ENCODE results near the gene PPM1H.
"Not testable (repeated sequence)": the region's sequence is repeated elsewhere in the genome, so short reads cannot be mapped to it uniquely, and the experiment has no call there.

PPM1H gene

DNA sequence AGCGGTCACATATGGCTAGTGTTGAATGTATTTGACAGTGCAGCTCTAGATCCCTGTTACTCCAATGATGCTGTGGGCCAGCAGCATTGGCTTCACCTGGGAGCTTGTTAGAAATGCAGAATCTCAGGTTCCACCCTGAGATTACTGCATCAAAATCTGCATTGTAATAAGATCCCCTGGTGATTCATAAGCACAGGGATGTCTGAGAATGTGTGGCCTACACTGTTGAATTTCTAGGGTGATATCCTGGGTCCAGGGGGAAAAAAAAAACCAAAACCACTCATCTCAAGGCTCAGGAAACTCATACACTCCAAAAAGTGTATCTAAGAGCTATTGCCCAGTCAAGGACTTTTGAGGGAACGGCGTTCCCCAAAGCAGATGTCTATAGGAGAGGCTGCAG is 196.8 kb downstream of the PPM1H start:
- DNase-seq (ENCODE audit: low read depth in 1 of 2, low spot score in 1 of 2): no peak

DNA sequence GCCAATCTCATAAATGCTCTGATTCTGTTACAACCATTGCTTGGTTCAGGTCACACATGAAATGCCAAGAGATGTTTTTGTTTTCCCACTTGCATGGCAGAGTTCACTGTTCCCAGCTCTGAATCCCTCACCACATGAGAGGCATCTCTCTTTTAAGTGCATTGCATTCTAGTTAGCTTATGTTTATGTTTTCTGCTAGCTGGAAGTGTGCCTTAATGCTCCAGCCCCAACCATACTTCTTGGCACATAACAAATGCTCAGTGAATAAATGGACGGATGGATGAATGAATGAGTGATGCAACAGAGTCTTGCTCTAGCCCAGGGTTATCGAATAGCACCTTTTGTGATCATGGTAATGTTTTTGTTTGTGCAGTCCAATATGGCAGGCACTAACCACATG is 197.3 kb downstream of the PPM1H start:
- DNase-seq (ENCODE audit: low read depth in 1 of 2, low spot score in 1 of 2): no peak

DNA sequence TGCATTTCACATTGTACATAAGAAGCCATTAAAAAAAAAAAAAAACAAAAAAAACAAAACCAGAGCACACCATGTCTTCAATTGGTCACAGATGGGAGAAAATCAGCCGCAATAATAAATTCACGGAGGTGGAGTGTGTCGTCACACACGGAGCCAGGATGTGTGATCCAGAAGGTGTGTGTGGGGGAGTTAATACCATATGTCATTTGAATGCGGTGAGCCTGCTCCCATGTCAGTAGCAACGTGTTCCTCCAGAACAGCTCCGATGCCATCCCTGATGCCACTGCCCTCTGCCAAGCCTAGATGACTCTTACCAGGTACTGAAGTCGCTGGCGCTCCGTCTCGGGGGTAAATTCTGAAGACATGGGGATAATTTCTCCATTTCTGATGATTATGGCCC is 197.8 kb downstream of the PPM1H start:
- no peak for DNase-seq (ENCODE audit: low read depth in 1 of 2, low spot score in 1 of 2)

DNA sequence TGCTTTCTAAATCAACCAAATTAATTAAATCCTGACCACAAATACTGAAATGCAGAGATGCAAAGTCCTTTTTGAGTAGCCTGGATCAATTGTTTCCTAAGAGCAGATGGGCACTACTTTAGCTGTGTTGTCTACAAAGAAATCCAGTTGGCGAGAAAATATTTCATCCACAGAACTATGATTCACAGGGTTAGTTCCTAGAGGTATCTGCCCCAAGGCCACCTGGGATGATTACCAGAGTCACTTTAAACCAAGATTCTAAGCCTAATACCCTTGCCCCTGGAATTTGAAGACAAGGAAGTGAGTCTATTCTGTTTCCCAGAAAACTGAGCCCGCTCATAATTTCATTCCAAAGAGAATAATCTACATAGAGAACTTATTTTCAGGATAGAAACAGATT is 198.4 kb downstream of the PPM1H start:
- DNase-seq (ENCODE audit: low read depth in 1 of 2, low spot score in 1 of 2): no peak

DNA sequence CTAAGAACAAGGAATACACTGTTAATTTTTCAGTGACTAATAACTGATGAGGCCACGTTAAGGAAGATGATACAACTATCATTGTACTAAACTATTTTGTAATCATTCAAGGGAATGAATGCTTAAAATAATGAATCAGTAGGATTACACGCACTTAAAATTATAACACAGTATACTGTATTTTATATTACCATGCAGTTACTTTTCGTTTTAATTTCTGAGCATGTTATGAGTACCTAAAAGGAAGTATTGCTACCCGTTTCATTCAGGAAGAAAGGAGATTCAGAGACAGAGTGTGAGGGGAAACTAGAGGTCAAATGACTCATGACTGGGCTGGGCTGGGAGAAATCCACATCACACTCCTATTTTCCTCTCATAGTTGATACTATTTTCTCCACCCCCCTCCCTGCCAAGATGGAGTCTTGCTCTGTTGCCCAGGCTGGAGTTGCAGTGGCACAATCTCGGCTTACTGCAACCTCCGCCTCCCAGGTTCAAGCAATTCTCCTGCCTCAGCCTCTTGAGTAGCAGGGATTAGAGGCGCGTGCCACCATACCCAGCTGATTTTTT is 202.0 kb downstream of the PPM1H start:
- no peak for DNase-seq (ENCODE audit: low read depth in 1 of 2, low spot score in 1 of 2)

DNA sequence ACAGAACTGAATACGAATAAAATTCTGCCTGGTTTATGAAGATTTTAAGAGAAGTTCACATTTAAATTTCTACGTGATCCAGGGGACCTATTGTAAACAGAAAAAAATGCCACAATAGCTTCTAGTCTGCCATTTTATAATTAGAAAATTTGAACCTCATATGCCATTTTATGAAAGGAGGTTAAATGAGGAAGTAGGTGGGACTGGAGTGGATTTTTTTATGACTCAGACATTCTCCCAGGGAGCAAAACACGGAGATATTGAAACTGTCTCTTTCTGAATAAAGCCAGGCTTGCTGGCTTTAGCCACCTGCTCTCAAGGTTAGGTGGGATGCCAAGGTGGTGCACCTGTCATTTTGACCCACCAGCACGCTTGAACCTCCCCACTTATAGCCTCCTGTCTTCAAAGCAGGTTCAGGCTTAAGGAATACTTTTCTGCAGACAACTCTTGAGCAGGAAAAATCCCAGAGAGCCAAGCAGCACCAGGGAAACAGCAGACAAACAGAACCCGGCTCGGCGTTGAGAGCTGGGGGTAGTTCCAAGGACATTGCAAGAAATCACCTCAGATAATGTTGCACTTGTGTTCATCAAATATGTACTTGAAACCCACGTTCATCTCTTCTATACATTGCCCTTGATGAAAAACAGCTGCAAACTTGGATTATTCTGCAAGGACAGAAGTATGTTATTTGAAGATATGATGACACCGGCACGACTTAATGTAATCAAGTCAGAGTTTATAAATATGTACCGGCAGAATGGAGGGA is 203.7 kb downstream of the PPM1H start:
- DNase-seq (ENCODE audit: low read depth in 1 of 2, low spot score in 1 of 2): no peak

DNA sequence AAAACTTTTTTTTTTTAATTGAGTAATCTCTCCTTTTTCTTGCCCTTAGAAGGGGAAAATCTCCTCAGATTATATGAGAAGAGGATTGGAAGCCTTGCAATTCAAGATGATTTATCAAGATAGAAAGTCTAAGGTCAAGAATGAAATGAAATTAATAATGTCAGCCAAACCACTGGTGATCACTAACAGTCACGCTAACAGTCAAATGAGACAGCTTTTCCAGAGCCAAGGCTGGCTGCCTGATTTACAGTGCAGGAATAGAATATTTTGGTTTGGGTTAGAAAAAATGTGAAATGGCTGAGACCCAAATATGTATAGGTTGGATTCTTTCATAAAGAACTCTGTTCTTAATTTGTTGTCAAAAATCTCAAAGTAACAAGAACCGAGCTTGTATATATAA is 204.3 kb downstream of the PPM1H start:
- DNase-seq (ENCODE audit: low read depth in 1 of 2, low spot score in 1 of 2): no peak

DNA sequence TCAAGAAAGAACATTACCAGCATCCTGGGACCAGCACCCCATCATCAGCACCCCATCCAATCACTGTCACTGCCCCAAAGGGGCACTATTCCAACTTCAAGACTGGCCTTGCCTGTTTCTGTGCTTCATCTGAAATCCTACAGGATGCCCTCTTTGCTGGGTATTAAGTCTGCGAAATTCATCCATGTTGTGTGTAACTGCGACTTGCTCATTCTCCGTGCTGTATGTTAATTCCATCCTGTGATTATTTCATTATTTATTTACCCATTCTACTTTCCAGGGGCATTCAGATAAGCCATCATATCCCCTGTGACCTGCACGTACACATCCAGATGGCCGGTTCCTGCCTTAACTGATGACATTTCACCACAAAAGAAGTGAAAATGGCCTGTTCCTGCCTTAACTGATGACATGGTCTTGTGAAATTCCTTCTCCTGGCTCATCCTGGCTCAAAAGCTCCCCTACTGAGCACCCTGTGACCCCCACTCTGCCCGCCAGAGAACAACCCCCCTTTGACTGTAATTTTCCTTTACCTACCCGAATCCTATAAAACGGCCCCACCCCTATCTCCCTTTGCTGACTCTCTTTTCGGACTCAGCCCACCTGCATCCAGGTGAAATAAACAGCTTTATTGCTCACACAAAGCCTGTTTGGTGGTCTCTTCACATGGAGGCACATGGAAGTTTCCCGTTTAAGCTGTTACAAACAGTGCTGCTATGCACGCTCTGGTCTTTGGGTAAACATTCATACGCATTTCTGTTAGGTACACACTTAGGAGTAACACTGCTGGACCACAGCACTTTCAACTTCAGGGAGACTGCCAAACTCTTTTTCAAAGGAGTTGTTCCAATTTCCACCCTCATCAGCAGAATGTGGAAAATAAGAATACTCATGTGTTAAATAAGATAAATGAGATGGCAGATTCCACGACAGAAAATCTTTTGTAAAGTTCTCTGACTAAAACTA is 205.1 kb downstream of the PPM1H start:
- not testable (repeated sequence) for DNase-seq (ENCODE audit: low read depth in 1 of 2, low spot score in 1 of 2)

DNA sequence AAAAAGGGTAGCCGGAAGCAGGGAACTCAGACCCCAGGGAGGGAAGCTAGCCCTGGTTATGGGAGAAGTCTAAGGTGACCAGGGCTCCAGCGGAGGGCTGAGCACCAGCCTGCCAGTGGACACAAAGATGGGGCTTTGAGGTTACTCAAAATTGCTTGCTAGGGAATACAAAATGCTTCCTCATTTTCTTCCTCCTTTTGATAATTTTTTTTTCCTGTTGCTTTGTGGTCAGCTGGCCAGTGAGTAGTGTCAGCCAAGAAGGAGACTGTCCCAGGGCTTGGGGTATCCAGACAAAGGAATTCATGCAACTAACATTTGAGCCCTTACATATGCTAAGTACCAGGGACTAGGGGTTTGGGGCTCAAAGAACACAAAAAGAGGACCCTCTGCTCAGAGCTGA is 206.2 kb downstream of the PPM1H start:
- DNase-seq (ENCODE audit: low read depth in 1 of 2, low spot score in 1 of 2): no peak

DNA sequence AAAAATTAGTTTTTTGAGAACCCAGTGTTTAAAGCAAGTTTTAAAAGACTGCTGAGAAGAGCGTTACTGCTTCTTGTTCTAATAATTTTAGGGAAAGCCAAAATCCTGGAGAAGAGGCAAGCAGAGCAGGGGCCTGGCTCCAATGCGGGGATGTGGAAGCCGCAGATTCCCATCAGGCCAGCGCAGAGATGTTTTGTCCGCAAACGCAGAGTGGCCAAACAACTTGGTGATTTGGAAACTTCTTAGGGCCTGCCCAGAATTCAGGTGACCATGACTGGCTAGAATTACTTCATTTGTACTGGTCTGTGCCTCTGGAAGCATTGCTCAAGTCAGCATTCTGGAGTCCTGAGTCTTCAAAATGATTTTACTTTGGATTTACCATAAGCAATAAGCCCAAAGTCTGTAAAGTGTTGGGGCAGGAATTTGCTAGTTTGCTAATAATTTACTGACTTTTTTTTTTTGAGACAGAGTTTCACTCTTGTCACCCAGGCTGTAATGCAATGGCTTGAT is 208.4 kb downstream of the PPM1H start:
- no peak for DNase-seq (ENCODE audit: low read depth in 1 of 2, low spot score in 1 of 2)

DNA sequence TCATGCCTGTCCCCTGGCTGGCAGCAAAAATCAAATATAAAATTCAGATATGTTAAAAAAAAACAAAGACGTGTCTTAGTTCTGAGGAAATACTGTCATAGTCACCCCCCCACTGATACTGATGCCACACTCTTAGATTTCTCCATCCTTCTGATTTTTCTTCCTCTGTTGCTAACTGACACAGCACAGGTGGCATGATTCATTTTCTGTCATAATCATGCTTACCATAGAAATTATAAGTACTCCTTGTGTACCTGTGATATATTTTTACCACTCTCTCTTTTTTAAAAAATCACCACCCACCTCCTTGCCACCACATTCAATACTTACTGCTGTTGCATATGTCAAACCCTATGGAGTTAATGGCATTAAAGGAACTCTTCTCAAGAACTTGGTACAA is 209.2 kb downstream of the PPM1H start:
- no peak for DNase-seq (ENCODE audit: low read depth in 1 of 2, low spot score in 1 of 2)

DNA sequence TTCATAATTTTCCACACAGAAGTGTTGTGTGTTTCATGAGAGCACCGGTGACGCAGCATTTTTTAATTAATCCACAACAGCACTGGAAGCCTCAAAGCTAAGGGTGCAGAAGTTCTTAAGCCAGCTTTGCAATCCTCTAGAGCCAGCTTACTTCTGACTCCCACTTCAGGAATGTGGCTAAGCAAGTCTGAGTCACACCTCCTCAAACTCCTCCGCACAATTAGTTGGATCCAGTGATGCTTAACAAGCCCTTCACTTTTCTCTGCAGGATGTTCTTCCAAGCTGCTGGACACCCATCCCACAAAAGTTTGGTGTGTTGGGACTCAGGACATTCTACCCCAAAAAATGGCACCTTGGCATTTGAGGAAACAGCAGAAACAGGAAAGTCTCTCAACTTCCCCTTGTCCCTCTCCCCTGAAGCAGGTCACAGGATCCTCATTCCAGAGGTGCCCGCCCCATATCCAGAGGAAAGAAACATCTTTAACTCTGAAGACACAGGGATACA is 210.0 kb downstream of the PPM1H start:
- DNase-seq (ENCODE audit: low read depth in 1 of 2, low spot score in 1 of 2): no peak

DNA sequence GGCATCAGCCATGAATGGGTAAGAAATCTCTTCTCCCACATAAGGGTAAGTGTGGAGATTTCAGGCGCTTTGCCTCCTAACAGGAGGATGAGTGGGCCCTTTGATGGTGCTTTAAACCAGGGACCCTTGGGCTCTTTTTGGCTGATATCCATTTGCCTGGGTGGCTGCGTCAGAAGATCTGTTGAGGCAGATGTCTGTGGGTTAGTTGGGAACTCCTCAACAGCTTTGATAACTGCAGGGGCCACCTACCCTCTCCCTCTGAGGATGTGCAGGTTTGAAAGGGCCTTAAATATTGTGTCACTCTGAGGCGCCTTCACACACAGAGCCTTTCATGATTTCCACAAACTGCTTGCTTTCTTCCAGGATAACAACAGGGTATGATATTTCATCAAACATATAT is 210.7 kb downstream of the PPM1H start:
- no peak for DNase-seq (ENCODE audit: low read depth in 1 of 2, low spot score in 1 of 2)

DNA sequence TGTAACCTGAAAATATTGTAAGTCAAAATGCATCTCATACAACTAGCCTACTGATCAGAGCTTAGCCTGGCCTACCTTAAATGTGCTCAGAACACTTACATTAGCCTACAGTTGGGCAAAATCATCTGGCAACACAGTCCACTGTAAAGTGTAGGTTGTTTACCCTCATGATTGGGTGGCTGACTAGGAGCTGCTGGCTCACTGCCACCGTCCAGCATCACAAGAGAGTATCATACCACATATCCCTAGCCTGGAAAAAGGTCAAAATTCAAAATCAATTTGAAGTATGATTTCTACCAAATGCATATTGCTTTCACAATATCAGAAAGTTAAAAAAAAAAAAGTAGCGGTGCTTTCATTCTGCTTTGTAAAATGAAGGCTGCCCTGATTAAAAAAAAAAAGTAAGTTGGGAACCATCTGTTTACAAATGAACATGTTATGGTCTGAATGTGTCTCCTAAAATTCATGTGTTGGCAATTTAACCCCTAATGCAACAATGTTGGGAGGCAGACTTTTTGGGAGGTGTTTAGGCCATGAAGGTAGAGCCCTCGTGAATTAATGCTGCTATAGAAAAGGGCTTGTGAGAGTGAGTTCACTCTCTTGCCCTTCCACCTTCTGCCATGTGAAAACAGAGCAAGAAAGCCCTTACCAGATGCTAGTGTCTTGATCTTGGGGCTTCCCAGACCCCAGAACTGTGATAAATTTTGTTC is 211.8 kb downstream of the PPM1H start:
- no peak for DNase-seq (ENCODE audit: low read depth in 1 of 2, low spot score in 1 of 2)

DNA sequence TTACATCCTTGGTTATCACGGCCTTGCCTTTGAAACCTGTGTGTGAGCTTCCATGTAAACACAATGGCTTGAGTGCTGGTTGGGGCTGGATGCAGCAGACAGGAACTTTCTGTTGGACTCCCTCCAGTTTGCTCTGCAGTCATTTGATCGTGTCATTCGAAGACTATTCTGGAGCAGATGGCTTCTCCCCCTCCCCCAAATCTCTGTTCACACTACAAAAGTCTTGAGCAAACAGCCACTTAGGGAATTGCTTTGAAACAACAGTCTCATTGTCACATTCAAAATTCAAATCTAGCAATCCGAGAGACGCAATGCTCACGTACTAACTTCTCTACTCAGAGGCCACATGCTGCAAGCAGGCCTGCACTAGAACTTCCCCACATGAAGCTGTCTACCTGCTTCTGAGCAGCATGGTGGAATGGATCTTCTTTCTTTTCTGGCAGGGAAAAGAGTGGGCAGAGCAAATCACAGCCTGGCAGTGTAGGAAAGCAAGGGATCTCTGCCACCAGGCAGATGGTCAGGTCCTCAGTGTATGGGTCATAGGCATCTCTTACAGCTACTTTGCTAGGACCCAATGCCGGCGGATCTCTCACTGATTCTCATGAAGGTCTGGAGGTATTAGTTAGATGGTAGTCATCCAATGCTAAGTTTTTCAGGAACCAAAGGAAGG is 214.2 kb downstream of the PPM1H start:
- no peak for DNase-seq (ENCODE audit: low read depth in 1 of 2, low spot score in 1 of 2)

DNA sequence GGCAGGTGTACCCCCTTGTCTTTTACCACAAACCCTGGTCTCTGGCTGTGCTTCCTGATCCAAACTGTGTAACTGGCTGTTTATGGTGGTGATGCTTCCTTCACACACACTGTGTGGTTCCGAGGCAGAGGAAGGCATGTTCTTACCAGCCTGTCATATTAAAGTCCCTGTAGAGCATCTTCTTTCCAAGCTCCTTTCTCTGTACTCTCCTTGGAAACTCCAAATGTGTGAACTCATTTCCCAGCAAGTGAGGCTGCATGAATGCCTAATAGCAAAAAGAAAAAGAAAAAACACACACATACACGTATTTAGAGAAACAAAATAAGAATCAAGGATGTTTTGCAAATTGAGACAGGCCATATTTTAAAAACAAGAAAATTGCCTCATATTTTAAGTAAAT is 214.9 kb downstream of the PPM1H start:
- DNase-seq (ENCODE audit: low read depth in 1 of 2, low spot score in 1 of 2): no peak

DNA sequence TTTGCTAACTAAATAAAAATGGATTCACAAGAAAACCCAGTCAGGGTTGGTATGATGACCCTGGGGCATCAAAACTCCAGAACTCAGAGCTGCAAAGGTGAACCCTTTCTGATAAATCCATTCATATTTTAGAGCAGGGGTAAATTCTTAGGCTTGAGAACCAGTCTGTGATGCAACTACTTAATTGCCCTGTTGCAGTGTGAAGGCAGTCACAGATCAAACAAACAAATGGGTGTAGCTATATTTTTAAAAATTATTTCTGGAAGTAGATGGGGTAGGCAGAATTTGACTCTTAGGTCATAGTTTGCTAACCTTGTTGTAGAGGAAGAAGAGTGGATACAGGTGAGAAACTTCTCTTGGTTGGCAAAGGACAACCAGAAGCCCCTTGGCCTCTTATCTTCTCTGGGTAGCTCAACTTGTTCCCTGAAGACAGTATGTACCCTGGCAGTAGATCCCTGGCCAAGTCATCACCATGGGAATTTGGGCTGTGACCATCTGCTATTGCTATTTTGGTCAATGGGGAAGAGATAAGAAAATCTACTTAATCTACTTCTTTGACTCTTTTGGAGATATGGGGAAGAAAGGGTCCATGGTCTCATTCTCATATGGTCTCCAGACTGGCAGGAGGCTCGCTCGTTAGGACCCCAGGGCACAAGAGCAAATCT is 216.1 kb downstream of the PPM1H start:
- no peak for DNase-seq (ENCODE audit: low read depth in 1 of 2, low spot score in 1 of 2)

DNA sequence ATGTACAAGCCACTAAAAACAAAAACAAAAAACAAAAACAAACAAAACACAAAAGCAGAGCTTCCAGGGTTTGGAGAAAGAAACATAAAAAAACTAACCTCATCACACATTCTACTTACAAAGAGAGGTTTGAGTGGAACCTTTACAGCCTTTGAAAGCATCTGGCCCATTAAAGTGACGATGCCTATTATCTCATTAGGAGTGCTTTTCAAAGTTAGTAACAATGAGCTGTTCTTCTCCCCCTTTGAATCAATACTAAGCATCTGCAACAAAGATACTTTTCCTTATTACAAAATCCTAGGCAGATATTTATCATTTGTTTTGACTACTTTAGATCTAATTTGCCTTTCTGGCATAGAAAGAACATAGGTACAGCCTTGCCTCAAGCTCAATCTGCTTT is 217.3 kb downstream of the PPM1H start:
- DNase-seq (ENCODE audit: low read depth in 1 of 2, low spot score in 1 of 2): no peak

DNA sequence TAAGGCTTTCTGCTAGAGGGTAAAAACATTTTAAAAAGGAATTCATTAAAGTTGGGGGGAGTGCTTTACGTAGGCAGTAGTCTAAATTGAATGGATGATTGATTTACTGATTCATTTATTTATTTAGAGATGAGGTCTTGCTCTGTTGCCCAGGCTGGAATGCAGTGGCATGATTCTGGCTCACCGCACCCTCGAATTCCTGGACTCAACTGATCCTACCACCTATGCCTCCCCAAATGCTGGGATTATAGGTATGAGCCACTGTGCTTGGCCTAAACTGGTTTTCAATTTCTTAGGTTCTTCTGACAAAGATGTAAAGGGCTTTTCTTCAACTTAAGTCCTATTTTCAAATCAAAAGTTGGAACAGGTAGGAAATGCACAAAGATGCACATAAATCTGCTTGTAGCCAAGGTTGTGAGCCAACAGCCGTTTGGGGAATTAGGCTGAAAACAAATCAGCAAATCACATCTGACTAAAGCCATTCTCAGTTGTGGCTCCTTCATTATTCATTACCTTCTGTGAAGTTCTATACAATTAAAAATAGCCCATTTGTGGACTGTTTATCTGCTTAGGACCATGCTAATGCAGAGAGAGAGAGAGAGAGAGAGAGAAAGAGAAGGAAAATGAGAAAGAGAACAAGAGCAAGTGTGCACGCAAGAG is 218.0 kb downstream of the PPM1H start:
- DNase-seq (ENCODE audit: low read depth in 1 of 2, low spot score in 1 of 2): no peak

Measured in activated CD4-positive, alpha-beta T cell treated with anti-CD3 and anti-CD28 coated beads, Interleukin-2, amount 50 U/mL, for 24 hours (primary cell).